ENCODE measurements around the gene DCAF8L2.
"Not testable (repeated sequence)": the region's sequence is repeated elsewhere in the genome, so short reads cannot be mapped to it uniquely, and the experiment has no call there.

Gene DCAF8L2

DNA sequence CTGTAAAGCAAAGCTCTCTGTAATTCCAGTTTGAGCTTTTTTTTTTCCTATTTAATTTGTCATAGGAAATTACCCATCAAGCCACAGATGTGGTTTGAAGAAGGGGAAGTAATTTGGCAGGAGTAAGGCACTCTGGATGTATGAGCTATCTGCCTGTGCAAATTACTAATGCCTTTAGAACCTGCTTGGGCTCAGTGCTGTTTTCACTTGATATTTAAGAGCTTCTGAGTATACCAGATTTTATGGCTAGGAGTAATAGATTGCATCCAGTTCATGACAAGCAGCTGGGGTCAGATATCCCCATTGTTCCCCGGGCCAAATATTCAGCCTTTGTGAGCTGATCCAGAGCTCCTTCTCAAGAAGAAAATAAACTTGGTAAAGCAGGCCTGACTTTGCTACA, 89.1 kb downstream of the DCAF8L2 start:
- no peak for DNase-seq (ENCODE audit: low read depth)

DNA sequence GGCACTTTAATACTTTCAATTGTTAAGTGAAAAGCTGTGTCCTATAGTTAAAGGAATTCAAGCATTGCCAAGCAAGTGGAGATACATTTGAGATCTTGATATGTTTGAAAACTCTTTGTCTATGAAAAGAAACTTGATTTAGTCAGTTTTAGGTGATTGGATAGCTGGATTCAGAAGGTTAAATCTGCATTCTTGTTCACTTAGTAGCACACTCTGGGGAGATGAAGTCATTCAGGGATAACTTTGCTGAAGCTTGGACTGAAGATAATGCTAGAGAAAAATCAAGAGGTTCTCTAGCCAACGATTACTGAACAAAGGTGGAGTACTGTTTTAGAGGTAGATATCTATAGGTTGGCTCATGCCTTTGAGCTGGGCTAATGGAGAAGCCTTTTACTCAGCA, 90.6 kb downstream of the DCAF8L2 start:
- DNase-seq (ENCODE audit: low read depth) = no peak

DNA sequence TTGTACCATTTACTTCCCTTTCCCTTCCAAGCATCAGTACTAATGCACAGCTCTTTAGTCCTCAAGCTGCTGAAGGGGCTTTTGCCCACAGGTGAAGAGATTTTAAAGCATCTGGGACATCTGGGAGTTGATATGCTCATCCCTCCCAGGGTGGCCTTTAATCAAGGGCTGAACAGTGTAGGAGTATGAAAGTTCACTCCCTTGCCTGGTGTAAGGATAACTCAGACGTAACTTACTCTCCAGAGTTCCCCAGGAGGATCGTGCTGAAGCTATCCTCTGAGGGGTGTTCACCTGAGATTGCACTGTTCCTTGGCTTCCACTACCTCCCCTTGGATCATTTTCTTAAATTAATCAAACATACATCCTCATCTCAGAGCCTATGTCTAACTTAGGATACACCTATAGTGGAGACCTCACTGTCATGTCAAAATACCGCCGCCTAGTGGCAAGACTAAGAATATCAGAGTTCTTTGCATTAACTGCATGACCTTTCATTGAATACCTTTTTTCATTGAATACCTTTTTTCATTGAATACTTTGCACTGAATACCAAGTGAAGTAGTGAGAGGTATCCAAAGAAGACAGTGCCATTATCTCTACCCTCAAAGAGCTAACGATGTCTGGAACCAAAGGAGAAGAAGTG, 93.5 kb downstream of the DCAF8L2 start:
- DNase-seq (ENCODE audit: low read depth) = not testable (repeated sequence)

DNA sequence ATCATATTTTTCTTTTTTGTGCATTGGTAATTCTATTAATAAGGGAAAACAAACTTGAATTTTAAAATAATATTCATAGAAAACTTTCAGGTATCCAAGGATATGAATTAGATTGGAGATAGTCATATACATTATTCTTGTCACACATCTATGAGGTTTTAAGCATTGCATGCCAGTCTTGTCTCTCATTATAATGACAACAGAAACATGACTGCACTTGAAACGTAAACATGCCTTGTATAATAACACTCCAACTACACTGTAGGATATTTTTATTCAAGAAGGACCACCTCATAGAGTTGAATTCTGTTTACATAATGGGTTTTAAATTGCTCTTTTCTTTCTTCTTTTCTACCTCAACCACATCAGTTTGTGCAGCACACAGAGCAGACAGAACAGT, 104.5 kb downstream of the DCAF8L2 start:
- DNase-seq (ENCODE audit: low read depth) = no peak

DNA sequence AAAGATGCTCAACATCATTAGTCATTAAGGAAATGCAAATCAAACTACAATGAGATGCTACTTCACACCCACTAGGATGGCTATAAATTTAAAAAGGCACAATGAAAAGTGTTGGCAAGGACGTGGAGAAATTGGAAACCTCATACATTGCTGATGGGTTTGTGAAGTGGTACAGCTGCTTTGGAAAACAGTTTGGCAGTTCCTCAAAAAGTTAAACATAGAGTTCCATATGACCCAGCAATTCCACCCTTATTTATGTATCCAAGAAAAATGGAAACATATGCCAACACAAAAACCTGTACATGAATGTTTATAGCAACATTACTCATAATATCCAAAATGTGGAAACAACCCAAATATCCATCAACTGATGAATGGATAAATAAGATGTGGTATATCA, 116.4 kb downstream of the DCAF8L2 start:
- no peak for DNase-seq (ENCODE audit: low read depth)

DNA sequence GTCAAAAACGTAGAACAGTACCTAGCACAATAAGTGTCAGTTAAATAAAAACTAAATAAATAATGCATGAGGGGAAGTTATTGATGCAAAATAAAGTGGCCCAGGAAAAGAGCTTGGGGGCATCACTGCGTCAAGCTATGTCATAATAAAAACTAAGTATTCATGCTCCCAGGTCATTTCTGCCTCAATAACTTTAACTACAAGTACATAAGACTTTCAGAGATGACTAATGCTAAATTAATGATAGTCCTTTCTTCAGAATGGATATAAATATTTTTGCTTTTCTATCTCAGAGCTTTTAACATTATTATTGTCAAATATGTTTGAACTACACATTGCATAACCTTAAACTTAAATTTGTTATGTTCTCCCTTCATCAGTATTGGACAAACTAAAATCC, 125.5 kb downstream of the DCAF8L2 start:
- no peak for DNase-seq (ENCODE audit: low read depth)

DNA sequence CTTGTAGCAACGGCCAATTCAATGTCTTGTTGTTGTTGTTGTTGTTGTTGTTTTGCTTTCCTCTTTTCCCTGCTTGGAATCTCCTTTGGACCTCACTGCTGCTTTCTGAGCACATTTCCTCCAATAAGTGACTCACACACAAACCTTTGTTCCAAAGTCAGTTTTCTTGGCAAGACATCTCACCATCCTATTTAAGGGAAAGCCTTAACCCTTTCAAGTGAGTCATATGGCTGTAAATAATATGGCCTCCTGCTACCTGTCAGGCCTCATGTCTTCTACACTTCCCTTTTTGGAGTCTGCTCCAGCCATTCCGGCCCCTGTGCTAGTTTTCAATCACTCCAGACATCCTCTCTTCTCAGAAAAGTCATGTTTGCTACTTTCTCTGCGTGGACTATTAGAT, 138.1 kb downstream of the DCAF8L2 start:
- no peak for DNase-seq (ENCODE audit: low read depth)

DNA sequence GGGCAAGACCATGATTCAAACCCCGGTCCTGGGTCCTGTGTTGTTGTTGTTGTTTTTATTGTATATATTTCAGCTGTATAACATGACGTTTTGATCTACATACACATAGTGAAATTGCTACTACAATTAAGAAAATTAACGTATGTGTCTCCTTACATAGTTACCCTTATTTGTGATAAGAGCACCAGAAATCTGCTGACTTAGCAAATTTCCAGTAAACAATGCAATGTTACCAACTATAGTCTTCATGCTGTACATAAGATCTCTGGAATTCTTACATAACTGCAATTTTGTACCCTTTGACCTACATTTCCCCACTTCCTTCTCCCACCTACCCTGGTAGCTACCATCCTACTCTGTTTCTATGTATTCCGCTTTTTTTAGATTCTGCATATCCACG, 141.8 kb downstream of the DCAF8L2 start:
- no peak for DNase-seq (ENCODE audit: low read depth)

DNA sequence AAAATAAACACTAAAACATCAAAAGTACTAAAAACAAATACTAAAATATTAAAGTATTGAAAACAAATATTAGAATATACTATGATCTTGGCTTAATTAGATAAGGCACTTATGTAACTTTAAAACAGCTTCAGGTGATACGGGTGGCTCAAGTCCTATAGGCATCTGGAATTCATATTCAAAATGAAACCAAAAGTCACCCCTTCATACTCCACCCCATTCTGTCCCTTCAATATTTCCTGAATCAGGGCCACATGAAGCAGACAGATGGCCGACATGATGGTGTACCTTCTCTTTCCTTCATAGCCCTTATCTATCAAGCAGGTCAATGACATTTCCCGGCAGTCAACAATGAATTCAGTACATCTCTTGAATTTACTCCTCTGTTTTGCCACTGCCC, 145.8 kb downstream of the DCAF8L2 start:
- no peak for DNase-seq (ENCODE audit: low read depth)

DNA sequence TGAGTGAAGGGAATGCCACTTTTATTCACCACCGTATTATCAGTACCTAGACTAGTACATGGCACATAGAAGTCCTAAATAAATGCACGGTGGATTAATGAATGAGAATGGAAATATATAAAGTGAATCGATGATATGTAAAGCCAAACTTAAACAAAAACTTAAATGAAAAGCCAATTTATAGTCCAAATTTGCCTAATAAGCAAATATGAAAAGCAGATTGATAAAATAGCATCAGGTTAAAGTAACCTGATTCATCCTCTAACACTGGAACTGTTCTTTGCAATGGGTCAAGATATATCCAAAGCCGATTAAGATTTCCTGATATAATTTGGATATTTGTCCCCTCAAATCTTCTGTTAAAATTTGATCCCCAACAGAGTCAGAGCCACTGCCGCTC, 150.8 kb downstream of the DCAF8L2 start:
- no peak for DNase-seq (ENCODE audit: low read depth)

DNA sequence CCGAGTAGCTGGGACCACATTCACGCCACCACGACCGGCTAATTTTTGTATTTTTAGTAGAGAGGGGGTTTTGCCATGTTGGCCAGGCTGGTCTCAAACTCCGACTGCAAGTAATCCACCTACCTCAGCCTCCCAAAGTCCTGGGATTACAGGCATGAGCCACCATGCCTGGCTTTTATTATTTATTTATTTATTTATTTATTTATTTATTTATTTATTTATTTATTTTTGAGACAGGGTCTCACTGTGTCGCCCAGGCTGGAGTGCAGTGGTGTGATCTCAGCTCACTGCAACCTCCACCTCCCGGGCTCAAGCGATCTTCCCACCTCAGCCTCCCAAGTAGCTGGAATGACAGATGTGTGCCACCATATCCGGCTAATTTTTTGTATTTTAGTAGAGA, 153.4 kb downstream of the DCAF8L2 start:
- not testable (repeated sequence) for DNase-seq (ENCODE audit: low read depth)

DNA sequence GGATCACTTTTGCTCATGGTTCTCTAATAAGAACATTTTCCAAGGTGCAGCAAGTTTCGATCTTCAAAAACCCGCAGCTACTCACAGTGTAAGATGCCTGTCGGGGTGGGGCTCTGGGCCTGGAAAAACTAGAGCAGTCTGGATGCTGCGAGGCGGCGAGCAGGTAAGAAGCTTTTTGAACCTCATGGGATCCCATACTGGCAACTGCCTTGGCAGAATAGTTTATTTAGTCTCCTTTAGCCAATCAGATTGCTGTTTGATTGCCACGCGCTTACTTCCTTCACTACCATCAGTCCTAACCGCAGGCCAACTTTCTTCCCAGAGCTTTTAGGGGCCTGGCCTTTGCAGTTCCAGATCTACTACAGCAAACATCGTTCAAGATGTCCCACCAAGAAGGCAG, 156.4 kb downstream of the DCAF8L2 start:
- no peak for DNase-seq (ENCODE audit: low read depth)

DNA sequence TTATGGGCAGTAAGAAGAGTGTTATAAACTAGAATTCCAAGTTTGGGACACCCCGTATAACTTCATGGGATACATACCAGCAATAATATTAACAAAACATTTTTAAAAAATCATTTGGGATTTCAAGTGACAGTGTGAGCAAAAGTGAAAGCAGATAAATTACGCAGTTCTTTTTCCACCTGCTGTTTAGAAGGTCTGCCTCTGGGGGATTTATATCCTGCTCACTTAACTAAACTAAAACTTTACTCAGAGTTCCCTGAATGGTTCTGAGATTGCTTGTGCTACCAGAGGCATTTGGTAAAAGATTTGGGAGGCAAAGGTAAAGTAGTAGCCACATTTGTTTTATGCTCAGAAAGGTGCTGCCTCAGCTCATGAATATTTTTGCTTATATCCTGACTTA, 160.2 kb downstream of the DCAF8L2 start:
- not testable (repeated sequence) for DNase-seq (ENCODE audit: low read depth)

DNA sequence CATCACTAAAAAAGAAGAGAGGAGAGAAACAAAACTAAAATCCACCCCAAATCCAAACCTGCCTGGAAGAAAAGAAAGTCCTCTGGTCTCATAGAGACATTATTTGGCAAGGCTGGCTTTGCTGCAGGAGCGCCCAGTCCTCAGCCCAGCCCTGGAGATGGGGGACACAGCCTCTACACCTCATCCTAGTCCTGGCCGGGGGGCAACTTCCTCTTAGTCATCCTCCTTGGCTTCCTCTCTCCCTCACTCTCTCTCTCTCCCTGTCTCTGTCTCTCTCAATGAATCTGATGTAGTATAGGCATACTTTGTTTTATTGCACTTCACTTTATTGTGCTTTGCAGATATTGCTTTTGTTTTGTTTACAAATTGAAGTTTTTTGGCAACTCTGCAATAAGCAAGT, 161.8 kb downstream of the DCAF8L2 start:
- DNase-seq (ENCODE audit: low read depth) = no peak

DNA sequence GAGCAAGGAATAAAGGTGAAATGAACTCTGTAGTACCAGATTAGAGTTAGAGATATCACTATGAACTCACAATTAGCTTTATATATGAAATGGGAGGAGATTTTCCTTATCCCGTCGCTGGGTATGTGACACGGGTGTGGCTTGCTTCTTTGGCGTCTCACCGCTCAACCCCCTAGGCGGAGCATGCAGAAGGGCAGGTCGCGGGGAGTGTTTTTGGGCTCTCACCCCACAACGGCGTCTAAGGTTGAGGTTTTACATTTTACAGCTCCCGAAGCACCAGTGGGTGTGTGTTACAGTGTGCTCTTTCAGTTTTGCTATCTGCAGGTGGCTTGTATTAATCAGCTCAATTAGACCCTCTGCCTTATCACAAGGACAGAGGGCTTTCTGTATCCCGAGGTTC, 175.6 kb downstream of the DCAF8L2 start:
- DNase-seq (ENCODE audit: low read depth) = no peak

DNA sequence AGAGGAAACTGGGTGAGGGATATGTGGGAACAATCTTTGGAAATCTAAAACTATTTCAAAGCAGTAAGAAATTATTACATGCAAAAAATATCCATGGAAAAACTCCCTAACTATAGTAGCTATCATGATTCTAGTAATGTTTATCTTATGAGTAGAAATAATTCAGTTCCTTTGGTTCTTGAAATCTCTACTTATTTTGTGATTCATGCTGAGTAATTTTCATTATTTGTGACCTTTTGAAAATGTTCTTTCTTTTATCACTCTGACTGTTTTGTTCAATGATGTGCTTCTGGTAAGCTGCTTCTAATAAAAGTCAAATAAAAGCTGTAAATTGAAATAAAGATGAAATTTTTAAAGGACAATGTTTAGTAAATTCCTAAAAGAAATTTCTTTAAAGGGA, 177.2 kb downstream of the DCAF8L2 start:
- no peak for DNase-seq (ENCODE audit: low read depth)

DNA sequence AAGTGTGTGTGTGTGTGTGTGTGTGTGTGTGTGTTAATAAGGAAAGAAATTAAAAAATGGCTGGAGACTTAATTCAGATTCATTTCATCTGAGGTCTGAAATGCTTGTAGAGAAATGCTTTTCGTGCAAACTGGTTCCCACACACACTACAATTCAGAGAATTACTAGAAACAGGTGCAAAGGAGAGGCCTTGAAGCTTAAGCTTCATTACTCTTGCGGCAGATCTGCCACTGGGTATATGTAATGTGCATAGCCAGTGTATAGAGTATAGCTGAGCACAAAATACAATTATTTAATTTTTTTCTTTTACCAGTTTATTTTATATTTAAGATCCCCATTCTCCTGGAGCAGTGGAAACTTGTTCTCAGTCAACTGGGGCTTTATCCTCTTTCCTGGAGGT, 185.8 kb downstream of the DCAF8L2 start:
- DNase-seq (ENCODE audit: low read depth) = no peak

DNA sequence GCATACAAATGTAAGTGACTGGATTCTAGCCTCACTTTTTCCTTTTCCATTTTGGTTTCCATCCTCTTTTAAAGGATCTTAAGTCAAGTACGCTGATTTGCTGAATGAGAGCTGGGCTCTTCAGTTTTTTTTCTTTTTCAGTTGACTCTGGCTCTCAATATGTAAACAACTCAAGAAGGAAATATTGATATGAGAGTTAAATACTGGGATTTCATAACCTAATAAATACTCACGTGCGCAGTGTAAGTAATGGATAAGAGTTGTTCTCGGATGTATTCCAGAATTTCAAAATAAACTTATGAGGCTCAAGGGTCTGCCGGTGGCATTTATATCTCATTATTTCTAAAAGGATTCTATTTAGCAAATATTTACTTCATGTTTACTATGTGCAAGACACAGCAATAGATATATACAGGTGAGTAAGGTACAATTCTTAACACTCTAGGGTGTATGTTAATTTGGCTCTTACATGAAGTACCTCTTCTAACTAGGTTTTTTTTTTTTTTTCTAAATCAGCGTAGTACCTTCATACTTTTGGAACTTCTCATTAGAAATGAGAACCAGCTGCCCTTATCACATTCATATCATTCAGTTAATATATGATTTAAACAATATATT, 206.6 kb downstream of the DCAF8L2 start:
- no peak for DNase-seq (ENCODE audit: low read depth)

DNA sequence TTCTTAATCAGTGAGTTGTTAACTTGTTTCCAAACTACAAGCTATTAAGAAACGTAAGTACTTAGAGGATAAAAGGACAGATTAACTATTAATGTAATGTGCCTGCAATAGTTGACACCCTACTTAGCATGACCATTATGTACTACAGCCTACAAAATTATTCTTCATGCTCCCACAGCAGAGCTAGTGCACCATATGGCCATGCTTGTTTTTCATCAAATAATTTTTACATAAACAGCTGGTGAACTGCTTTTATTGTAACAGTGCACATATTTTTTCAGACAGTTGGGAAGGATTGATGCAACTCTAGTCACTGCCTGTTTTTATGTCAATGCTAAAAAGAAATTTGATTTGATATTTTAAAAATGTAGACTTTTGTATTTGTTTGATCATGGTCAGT, 207.4 kb downstream of the DCAF8L2 start:
- DNase-seq (ENCODE audit: low read depth) = no peak

All from GM04504 (cell line).